Muscle of back (tissue), 11 donors: ENCODE results near the gene SEZ6. TPM values are rescaled to one million over a fixed set of nuclear protein-coding genes. Genes with fewer than 3 reads are reported as not detected.
"Not testable (repeated sequence)": the region's sequence is repeated elsewhere in the genome, so short reads cannot be mapped to it uniquely, and the experiment has no call there.

Experiments
- DNase-seq, 3 donors: peaks; one replicate each; pipeline versions ENCODE4 v3.0.0 to v3.0.0-alpha.2; 2013
- polyA plus RNA-seq, 10 donors: library from polyadenylated mRNA; unstranded; fragments of 120-200 nt; gene quantifications; one replicate each; pipeline ENCODE4 v1.2.1, GENCODE V29; 2013; ENCODE audit not compliant: insufficient read length in 10 of 10

SEZ6 gene
- polyA plus RNA-seq, 10 donors, result 0.07 to 0.66 (median 0.23) TPM

DNA sequence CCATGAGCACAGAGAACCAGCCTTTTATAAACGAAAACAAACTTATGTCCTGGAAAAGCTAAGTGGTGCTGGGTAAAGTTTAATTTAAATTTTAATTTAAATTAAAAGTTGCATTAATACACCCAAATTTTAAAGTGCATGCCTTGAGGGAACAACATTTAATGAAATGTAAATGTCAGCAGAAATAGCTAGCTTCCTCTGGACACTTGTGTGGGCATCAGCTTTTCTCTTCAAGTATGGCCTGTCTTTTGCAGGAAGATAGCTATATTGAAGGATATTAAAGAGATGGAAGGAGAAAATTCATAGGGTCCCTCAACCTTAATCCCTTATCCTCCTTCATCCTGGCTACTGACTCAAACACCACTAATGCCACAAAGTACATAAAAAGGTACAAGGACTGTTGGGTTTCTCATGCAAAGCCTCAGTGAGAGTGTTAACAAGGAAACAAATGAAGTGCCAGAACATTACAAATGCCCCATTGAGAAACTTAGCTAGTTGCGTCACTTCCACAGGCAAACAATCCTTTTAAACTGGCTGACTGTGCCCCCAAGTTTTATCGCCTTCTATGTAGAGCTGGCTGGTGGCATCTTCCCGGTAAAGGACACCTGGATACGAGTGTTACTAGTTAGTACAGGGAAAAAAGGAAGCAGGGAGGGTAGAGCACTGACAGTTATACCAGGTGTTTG, 68.6 kb downstream of the SEZ6 start:
- DNase-seq, result no peak

DNA sequence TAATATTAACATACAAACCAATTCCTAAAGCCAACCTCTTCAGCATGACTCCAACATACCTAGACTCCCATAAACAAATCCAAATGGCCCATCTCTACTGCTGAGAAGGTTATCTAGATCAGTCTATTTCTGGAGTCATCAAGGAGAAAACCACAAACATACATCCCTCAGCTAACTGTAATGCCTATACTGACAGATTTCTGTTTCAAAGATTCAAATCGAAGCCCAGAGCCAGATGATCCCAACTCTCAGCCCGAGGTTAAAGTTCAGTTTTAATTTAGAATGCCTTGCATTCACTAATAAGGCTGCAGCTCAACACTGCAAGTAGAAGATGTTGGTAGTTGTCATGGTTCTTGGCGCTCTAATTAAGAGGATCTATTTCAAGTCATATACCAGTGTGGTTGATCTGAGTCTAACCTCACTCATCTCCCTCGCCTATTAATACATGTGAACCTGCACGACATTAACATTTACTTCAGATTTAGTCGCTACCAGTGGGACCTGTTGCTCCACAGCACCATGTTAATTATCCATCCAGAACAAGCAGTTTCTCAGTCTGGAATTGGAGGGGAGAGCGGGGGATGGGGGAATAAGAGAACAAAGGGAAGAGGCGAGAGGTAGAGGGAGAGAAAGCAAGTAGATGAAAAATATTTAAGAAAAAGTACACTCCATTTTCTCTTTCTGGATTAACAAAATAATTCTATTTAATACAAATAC, 69.9 kb downstream of the SEZ6 start:
- no peak for DNase-seq

DNA sequence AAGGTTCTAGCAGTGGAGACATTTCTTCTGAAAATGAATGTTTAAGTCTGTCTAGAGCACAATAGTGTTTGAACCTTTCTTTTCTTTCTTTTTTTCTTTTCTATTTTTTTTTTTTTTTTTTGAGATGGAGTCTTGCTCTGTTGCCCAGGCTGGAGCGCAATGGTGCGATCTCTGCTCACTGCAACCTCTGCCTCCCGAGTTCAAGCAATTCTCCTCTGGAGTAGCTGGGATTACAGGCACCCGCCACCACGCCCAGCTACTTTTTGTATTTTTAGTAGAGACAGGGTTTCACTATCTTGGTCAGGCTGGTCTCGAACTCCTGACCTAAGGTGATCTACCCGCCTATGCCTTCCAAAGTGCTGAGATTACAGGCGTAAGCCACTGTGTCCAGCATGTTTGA, 71.3 kb downstream of the SEZ6 start:
- not testable (repeated sequence) for DNase-seq

DNA sequence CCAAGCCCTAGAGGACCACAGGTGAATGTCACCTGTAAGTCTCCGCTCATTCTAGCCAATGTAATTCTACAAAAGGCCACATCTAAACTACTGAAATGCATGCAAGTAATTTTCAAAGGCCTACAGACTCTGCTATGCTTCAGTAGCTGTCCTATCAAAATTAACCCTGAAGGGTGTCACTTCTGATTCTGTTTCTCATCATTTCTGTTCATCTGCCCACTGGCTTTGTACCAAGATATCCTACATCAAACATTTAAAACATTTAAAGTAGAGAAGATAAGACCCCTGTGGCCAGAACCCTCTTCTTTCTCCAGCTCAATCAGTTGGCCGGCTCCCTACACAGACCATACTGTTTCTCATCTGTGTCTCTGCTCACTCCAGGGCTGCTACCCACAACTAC, 76.0 kb downstream of the SEZ6 start:
- no peak for DNase-seq

DNA sequence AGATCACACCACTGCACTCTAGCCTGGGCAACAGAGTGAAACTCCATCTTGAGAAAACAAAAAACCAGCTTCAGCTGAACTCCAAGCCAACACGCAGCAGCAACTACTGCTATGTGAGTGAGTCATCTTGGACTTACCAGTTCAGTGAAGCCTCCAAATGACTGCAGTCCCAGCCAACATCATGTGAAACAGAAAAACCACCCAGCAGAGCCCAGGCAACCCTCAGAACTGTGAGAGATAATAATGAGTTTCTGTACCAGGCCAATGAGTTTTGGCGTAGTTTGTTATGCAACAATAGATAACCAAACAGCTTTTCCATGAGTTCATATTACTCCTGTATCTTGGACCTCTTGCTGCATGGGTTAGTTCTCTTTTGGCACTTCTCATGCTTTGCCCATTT, 77.8 kb downstream of the SEZ6 start:
- no peak for DNase-seq

DNA sequence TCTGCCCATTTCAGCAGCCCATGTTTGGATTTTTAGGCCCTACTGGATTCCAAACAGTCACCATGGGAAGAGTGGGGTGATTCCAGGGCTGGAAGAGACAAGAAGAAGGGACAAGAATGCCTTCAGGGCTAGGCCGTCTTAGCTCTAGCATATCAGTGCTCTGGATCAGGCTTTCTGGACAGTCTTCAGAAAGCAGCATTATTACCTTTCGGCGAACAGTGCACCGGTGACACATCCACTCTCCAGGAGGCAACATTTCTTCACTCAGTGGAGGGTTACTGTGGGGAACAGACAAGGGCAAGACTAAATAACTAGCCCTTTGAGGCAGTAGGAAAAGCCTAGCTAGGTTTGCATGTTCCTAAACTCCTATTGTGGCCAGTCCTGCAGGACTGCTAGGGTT, 79.0 kb downstream of the SEZ6 start:
- no peak for DNase-seq

DNA sequence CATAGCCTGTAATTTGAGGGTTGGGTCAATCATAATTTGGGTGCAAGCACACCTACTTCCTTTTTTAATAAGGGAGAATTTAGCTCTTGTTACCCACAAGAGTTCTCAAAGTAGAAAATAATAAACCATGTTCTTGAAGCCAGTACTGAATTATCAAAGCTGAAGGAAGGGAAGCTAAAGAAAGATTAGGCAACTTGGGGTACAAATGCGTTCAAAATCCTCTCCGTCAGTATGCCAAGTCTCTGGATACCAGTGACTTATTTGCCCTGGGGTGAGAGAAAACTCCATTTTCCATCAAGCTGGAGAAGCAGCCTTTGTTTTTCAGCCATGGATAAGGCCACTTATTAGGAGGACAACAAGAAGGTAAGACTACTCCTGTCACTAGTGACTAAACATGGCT, 79.5 kb downstream of the SEZ6 start:
- DNase-seq, result no peak

DNA sequence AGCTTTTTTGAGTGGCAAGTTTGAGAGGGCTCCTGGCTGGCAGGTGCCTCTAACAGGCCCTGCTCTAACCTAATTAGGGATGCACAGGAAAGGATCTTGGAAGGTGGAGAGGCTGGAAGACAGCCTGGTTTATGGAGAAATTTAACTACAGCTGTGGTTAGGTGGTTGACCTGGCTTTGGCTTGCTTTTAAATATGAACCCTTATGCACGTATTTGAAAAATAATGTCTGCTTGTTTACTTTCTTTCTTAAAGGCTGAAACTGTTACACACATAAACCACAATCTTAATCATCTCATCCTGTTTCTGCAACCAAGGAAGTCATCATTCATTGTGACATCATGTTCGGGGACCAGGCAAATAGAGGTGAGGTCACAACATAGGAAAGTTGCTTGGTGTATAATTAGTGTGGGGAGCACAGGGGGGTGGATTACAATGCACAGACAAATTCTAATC, 79.9 kb downstream of the SEZ6 start:
- DNase-seq, result peak in 1 of 3 donors; percentile 52

DNA sequence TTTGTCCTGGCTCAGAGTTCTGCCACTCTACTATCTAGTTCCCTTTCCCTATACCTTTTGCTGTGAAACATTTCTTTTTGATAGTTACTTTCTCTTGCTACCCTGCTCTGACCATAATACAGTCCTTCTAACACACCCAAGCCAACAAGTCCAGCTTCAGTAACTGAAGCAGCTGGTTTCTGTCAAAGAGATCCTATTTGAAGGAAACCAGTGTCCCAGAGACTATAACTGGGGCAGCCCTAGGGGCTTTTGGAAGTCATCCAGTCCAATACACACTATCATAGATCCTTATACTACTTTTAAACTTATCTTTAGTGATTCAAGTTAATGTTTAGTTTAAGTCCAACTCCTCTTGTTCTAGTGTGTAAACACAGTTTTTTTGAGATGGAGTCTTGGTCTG, 85.6 kb downstream of the SEZ6 start:
- no peak for DNase-seq

DNA sequence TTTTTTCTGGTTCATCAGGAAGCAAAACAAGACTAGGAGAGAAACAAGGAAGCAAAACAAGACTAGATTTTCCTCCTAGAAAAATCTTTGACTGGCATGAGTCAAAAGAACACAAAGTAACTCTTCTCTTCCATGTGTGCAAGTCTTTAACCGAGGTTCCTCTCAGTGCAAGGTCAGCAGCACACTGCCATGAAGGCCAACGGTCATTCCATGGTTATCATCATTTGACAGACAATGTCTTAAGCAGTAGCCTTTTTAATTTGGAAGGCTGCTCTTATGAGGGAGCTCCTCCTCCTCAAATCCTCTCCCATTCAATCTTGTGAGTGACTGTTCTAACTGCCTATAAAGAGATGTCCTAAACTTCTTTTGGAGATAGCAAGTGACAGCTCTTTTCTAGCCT, 87.5 kb downstream of the SEZ6 start:
- DNase-seq, result no peak

DNA sequence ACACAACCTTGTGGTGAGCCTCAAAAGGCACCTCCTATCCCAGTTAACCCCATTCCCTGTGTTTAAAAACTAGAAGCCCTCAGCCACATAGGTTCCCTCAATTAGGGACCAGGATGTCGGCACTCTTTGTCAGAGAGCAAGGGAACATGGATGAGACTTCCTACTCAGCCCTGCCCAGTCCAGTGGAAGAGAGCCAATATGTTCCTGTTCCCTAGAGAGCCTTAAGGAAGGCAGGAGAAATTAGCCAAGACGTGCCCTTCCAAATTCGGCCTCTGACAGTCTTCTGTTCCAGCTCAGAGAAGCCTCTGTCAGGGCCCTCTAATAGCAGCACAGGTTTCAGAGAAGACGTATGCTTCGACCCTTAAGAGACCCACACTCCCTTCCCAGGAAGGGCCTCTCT, 88.4 kb downstream of the SEZ6 start:
- no peak for DNase-seq

DNA sequence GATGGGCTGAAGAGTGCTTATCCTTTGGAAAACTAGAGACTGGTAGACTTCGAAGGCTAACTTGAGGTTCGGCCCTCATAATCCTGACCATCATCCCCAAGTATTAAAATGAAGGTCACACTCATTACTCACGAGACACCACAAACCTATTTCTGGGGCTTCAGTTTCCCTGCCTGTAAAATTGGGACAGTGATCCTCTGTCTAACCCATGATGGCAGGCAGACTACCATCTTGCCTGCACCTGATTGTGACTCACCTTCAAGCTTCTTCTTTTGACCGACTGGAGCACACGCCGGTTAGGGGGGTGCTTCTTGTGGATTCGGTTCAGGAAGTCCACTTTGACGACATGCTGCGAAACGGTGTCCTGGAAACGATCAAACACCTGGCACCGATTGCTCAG, 88.8 kb downstream of the SEZ6 start:
- no peak for DNase-seq

DNA sequence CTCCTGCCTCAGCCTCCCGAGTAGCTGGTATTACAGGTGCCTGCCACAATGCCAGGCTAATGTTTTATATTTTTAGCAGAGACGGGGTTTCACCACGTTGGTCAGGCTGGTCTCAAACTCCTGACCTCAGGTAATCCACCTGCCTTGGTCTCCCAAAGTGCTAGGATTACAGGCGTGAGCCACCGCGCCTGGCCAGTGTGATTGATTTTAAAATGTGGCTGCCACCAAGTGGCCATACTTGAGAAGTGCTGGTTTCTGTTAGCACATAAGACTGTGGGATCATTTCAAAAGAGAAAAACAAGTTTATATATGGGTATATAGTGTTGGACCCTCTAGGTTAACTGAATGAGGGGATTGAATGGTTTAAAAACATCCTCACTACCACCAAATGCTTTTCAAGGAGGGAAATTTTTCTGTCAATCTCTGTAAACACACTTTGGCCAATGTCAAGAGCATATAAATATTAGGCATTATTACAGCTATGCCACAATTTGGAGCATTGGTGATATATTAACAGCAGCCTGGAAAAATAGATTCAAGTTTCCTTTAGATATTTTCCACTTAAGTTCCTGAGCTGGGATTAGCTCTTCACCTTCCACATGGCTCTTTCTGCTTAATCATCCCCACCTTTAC, 89.4 kb downstream of the SEZ6 start:
- DNase-seq, result peak in 1 of 3 donors; percentile 46

DNA sequence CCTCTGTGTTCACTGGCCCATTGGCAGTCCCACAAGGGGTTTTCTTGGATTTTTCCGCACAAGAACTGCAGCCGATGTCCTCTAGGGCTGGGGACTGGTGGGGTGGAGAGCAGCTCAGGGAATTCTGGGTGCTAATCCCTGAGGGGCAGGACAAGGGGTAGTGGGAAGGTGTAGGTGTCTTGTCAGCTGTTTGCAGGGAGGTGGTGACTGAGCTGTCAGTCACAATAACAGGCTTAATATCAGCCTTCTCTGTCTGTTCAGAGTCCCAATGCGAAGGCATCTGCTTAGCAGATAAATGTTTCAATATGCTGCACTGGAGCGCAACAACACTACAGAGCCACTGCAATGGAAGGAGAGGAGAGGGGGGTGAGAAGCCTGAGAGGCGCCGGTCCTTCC, 92.9 kb downstream of the SEZ6 start:
- no peak for DNase-seq

DNA sequence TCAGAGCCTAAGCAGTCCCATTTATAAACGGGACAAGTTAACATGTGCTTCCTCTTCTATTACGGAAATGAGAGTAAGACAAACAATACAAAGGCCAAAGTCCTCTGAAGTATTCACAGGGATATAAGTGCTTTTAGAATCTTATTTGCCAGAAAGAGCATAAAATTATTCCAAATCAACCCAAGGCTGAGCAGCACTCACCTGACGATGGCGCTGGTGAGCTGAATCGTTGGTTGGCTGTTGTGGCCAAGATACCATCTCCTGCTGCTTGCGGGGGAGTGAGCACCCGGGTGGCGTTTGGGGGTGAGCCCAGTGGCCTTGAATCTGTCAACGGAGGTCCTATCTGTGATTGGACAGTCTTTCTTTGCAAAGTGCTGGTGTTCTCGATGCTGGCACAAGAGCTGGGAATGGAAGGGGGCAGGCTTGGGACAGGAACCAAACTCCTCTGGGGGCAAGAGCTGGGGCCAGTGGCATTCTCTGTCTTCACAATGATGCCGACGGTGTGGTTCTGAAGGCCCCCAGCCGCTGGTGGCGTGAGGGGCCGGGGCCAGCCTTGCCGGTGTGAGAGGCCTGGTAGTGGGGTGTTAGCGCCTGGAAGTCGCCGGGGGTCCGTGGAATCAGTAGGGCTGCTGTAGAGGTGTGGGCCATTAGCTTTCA, 93.4 kb downstream of the SEZ6 start:
- DNase-seq, result no peak

DNA sequence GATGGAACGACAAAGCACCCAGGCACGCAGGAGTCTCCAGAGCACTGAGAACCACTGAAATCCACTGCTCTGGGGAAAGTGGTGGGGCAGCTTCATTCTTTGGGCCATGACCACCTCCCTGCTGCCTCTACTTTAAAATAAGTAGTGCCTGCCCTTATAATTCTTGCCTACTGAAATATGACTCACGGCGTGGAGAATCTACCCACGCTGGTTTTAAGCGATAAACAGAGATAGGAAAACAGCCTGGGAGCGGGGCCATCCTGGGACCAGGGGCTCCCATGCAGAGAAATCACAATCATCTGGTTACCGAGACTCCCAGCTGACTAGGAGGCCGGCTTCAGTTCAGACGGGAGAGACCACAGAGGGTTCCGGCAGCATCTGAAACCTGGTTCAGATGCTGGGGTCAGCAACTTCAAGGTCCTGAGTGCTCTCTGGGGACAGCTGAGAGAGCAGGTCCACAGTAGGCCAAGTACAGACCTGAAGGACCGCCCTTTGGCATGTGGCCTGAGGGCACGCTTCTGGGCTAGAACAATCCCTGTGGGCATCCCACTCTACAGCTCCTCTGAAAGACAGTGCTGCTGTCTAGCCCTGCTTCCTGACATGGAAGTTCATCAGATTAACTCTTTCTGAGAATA, 94.3 kb downstream of the SEZ6 start:
- DNase-seq, result no peak

DNA sequence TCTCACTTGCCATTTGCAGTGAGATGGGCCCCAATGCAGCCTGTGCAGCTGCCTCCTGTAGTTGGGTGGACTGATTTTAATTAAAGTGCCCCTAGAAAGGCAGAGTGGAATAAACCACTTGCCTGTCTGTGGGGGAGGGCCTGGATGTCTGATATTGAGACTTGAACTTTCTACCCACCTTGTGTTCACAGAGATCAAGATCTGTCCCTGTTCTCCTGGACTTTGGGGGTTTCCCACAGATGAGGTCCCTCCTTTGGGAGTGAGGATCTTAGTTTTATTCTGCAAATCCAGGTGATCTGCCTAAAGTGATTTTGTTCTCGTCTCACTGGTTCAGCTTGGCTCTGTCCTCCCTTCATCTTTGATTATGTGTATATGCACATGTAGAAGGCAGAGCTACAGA, 95.3 kb downstream of the SEZ6 start:
- no peak for DNase-seq

DNA sequence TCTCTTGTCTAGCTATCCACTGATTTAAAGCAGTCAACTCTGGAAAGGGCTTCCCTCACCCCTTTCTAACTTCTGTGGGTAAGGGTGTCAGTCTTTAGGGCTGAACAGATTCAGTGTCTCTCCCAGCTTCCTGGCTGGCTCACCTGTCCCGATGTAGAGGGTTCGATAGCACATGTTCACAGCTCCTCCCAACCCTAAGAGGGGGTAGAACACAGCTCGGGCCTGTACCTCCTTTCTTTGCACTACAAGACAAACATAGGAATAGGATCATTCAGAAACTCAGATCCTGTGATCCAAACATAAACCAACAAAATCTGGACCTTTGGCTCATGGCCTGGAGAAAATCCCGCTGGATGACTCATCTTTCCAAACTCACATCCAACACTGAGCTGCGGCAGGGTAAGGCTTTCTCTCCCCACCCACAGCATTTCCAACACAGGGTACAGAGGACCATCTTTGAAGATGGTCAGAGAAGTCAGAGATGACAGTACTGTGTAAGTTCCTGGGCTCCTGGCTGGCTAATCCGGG, 97.1 kb downstream of the SEZ6 start:
- DNase-seq, result peak; percentile 52 to 71 (median 69)

DNA sequence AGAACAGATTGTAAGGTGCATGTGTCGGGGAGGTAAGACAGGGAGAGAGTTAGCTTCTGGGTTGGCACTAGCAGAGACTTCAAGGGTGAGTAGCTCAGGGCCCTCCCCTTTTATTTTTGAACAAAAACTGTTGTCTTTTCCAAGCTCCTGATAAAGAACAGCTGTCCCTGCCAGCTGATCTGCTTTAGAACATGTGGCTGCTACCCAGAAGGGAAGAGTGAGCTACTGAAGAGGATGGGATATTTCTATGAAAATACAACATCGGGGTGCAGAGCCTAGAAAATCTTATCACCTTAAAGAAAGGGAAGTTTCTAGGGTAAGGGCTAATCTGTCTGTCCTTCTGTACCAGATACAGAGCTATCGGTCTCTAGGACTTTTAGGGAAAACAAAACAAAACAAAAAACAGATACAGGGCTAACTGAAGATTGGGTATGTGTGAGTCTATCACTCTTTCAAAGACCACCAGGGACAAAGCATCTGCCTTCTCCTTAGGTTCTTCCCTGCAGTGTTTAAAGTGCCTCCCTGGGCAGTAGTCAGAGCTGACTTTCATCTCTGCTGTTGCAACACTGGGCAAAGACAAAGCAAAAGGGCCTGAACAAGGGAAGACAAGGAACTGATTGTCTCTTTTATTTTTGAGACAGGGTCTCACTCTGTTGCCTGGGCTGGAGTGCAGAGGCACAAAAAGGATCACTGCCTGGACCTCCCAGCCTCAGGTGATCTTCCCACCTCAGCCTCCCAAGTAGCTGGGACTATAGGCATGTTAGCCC, 97.9 kb downstream of the SEZ6 start:
- DNase-seq, result no peak

DNA sequence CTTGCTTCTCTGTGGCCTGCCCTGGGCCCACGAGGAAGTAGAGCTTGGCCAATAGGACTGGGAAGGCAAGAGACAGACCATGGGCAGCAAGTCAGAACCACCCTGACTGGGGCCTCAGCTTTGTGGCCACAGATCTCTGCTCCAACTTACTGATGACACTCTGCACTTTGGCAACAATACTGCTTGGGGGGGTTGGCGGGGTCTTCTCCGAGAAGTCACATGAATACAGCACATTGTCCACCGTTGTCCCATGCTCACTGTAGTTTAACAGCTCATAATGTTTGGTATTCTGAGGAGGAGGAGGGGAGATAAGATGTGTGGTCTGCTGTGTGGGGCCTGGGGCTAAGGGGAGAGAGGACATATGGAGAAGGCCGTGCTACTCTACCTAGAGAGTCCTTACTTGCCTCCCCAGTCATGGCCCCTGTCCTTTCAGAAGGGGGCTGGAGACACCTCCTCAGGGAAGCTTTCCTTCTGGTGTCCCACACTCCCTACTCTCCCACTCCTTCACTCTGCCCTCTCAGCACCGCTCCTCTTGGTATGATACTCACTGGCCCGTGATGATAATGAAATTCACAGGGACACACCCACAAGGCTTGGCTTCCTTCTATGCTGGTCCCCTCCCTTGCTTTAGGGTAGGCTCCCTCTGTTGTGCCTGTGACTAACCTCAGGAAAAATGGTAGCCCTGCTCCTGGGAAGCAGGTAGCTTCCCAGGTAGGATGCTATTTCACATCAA, 99.0 kb downstream of the SEZ6 start:
- peak in 1 of 3 donors; percentile 20 for DNase-seq
